Measurements from ENCODE around the gene SETDB2.

Gene SETDB2

DNA sequence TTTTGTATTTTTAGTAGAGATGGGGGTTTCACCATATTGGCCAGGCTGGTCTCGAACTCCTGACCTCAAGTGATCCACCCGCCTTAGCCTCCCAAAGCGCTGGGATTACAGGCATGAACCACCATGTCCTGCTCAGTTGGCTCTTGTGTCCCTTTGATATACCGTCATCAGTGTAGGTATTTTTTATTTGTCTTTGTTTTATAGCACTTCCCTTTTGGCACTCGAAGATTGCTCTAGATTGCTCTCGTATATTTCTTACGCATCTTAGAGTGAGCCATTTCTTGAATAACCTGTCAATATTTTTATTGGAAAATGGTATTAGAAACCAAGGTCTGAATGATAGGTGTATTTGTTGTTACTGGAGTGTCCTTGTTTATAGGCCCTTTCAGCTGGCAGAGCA, 9.4 kb downstream of the SETDB2 start:
- DNase-seq (ENCODE audit: low read depth) = no peak
- TF ChIP-seq, protein P1, sequence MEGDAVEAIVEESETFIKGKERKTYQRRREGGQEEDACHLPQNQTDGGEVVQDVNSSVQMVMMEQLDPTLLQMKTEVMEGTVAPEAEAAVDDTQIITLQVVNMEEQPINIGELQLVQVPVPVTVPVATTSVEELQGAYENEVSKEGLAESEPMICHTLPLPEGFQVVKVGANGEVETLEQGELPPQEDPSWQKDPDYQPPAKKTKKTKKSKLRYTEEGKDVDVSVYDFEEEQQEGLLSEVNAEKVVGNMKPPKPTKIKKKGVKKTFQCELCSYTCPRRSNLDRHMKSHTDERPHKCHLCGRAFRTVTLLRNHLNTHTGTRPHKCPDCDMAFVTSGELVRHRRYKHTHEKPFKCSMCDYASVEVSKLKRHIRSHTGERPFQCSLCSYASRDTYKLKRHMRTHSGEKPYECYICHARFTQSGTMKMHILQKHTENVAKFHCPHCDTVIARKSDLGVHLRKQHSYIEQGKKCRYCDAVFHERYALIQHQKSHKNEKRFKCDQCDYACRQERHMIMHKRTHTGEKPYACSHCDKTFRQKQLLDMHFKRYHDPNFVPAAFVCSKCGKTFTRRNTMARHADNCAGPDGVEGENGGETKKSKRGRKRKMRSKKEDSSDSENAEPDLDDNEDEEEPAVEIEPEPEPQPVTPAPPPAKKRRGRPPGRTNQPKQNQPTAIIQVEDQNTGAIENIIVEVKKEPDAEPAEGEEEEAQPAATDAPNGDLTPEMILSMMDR (IDR thresholded peaks at IDR 0.05; ENCODE audit: low read length, missing control alignments) = no peak

DNA sequence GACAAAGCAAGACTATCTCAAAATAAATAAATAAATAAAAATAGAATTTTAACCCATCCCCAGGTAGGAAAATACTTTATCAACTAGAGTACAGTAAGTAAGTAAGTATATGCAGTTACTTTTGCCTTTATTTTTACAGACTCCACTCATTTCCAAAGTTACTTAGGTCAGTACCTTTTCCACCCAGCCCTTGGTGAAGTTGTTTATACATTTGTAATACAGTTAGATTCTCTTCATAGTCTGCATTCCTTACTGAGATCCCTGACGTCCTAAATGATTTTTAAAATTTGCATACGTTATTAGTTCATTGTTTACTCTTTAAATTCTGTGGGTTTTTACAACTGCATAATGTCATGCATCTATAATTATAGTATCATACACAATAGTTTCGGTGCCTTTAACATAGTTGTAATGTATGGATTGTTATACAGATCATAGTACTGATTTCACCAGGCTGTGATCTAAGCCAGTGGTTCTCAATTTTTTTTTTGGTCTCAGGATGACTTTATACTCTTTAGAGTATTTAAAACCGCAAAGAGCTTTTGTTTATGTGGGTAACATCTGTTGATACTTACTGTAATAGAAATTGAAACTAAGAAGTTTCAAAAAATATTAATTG, 10.4 kb downstream of the SETDB2 start:
- no peak overlapping the region for H3K4me3 ChIP-seq (replicated peaks; ENCODE audit: low read depth, low read length)
- TF ChIP-seq, protein P1 (IDR thresholded peaks at IDR 0.05; ENCODE audit: low read length, missing control alignments) = no peak
- peak; percentile 21 for DNase-seq (ENCODE audit: low read depth)

More for the DNA sequence above, 9.4 kb downstream of the SETDB2 start:
- no peak overlapping the region for H3K4me3 ChIP-seq (replicated peaks; ENCODE audit: low read depth, low read length)

DNA sequence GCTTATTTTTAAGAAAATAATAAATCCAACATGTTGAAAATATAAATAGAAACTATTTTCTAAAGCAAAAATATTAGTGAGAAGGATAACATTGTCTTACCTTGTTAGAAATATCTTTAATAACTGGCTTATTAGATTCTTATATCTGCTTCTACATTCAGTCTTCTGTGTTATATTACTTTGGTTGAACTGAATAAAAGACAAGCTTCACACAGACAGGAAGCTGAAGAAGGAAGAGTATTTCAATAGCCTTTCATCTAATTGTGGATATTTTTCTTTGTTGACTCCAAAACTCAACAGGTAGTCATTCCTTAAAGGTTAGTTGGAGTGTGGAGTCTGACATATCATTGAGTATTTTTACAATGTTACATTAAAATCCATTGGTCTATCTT, 10.9 kb downstream of the SETDB2 start:
- DNase-seq (ENCODE audit: low read depth) = no peak
- TF ChIP-seq, protein P1 (IDR thresholded peaks at IDR 0.05; ENCODE audit: low read length, missing control alignments) = no peak
- H3K4me3 ChIP-seq (replicated peaks; ENCODE audit: low read depth, low read length) = no peak overlapping the region

DNA sequence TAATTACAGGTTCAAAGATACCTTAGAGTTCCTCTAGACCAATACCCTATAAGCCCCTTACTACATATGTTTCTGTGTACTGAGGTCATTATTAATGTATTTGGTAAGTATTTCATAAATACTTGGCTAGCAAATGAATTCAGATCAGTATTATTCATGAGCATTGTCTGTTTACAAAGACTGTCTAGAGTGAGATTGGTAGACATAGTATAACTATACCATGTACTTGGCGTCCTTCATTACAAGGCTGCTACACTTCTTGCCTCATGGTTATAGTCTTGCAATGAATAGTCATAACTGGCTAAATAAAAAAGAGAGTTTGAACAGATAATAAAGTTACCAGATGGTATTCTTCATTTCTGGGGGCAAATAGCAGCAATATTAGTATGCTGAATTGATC, 12.1 kb downstream of the SETDB2 start:
- no peak overlapping the region for H3K4me3 ChIP-seq (replicated peaks; ENCODE audit: low read depth, low read length)
- TF ChIP-seq, protein P1 (IDR thresholded peaks at IDR 0.05; ENCODE audit: low read length, missing control alignments) = no peak
- no peak for DNase-seq (ENCODE audit: low read depth)

DNA sequence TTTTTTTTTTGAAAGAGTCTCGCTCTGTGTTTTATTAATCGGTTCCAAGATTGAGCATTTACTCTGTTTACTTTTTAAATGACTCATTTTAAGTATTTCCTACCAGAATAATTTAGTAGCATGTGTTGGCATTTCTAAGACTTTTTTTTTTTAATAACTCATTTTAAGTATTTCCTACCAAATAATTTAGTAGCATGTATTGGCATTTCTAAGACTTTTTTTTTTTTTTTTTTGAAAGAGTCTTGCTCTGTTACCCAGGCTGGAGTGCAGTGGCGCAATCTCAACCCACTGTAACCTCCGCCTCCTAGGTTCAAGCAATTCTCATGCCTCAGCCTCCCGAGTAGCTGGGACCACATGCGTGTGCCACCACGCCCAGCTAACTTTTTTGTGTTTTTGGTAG, 13.1 kb downstream of the SETDB2 start:
- no peak overlapping the region for H3K4me3 ChIP-seq (replicated peaks; ENCODE audit: low read depth, low read length)
- no peak for DNase-seq (ENCODE audit: low read depth)
- TF ChIP-seq, protein P1 (IDR thresholded peaks at IDR 0.05; ENCODE audit: low read length, missing control alignments) = no peak

DNA sequence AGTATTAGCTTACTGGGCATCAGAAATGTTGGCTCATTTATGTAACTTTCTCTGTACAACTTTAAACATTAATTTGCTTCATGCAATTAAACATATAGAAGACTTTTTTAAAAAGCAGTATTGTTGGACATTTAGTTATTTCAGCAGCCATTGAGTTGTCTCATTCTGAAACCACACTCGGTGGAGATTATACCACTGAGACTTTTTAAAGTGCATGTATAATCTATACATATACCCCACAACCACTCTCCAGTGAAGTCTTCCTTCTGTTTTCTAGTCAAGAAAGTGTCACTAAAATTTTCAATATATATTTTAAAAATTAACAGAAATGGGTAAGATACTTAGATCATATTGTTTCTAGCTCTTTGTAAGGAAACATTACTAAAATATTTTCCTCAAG, 15.5 kb downstream of the SETDB2 start:
- TF ChIP-seq, protein P1 (IDR thresholded peaks at IDR 0.05; ENCODE audit: low read length, missing control alignments) = no peak
- DNase-seq (ENCODE audit: low read depth) = no peak
- no peak overlapping the region for H3K4me3 ChIP-seq (replicated peaks; ENCODE audit: low read depth, low read length)

DNA sequence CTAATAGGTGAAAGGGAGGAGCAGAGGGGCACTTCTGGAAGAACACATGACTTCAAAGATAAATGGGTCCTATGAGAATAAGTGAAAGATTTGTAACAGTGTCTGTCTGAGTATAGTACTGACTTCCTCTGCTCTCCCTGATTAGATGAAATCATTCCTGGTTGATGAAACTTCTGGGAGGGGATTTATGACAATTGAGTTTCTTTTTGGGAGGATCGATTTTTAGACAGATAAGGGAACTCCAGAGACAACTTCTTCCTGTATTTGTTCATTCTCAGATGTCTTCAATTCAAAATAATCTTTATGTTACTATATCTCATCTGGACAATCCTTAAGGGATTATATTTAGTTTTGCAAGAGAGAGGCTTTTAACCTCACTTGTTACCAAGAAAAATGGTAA, 20.0 kb downstream of the SETDB2 start:
- TF ChIP-seq, protein P1 (IDR thresholded peaks at IDR 0.05; ENCODE audit: low read length, missing control alignments) = no peak
- no peak overlapping the region for H3K4me3 ChIP-seq (replicated peaks; ENCODE audit: low read depth, low read length)
- no peak for DNase-seq (ENCODE audit: low read depth)

All from fibroblast of pulmonary artery (primary cell).